ENCODE data around the gene OSBPL5.

DNA sequence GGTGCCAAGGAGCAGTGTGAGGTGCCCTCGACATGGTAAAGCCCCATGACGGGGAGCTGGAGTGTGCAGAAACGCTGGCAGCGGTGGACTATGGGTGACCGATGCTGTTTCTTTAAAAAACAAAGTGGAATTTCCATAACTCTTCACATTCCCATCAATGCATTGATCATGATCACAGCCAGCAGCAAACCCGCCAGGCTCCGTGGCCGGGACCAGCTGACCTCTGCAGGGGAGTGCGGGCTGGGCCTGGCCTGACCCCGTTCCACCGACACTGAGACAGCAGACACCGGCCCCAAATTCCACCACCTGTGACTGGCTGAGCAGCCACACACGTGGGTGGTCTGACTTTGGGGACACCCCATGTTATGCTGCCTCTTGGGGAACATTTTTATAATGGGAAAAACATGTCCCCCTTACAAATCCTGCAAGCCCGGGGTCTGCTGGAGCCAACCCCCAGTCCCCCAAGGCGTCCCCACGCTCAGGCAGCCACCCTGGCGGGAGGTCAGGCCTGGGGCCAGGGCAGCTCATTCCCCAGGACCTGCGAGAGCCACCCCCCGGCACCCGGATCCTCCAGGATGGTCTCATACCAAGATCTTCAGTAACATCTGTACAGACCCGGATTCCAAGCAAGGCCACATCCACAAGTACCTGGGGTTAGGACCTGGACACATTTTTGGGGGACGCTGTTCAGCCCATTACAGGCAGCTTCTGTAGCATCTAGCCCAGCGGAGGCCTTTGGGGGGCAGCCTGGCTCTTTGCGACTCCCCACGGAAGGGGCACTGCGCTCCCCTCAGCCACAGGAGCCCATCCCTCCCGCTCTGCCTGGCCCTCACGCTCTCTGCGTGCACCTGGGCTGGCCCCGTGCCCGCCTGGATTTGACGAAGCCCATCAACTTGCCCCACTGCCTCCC, 20.6 kb downstream of the OSBPL5 start:
- no peak for TF ChIP-seq PRDM4 (tag by site-specific recombination; IDR thresholded peaks at IDR 0.05)
- TF ChIP-seq, protein P1, sequence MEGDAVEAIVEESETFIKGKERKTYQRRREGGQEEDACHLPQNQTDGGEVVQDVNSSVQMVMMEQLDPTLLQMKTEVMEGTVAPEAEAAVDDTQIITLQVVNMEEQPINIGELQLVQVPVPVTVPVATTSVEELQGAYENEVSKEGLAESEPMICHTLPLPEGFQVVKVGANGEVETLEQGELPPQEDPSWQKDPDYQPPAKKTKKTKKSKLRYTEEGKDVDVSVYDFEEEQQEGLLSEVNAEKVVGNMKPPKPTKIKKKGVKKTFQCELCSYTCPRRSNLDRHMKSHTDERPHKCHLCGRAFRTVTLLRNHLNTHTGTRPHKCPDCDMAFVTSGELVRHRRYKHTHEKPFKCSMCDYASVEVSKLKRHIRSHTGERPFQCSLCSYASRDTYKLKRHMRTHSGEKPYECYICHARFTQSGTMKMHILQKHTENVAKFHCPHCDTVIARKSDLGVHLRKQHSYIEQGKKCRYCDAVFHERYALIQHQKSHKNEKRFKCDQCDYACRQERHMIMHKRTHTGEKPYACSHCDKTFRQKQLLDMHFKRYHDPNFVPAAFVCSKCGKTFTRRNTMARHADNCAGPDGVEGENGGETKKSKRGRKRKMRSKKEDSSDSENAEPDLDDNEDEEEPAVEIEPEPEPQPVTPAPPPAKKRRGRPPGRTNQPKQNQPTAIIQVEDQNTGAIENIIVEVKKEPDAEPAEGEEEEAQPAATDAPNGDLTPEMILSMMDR (tag by site-specific recombination; IDR thresholded peaks at IDR 0.05), result no peak
- no peak for TF ChIP-seq ZSCAN4 (tag by site-specific recombination; IDR thresholded peaks at IDR 0.05)
- TF ChIP-seq ZNF488 (tag by site-specific recombination; IDR thresholded peaks at IDR 0.05), result no peak
- no peak for TF ChIP-seq ZNF596 (tag by site-specific recombination; IDR thresholded peaks at IDR 0.05)
- no peak for TF ChIP-seq ZNF16 (tag by site-specific recombination; IDR thresholded peaks at IDR 0.05; ENCODE audit: low read depth)
- TF ChIP-seq ZNF521 (tag by site-specific recombination; IDR thresholded peaks at IDR 0.05), result no peak
- no peak for TF ChIP-seq SP3 (tag by site-specific recombination; IDR thresholded peaks at IDR 0.05)
- no peak for TF ChIP-seq ZNF670 (tag by site-specific recombination; IDR thresholded peaks at IDR 0.05; ENCODE audit: low read depth)
- TF ChIP-seq, protein P2, sequence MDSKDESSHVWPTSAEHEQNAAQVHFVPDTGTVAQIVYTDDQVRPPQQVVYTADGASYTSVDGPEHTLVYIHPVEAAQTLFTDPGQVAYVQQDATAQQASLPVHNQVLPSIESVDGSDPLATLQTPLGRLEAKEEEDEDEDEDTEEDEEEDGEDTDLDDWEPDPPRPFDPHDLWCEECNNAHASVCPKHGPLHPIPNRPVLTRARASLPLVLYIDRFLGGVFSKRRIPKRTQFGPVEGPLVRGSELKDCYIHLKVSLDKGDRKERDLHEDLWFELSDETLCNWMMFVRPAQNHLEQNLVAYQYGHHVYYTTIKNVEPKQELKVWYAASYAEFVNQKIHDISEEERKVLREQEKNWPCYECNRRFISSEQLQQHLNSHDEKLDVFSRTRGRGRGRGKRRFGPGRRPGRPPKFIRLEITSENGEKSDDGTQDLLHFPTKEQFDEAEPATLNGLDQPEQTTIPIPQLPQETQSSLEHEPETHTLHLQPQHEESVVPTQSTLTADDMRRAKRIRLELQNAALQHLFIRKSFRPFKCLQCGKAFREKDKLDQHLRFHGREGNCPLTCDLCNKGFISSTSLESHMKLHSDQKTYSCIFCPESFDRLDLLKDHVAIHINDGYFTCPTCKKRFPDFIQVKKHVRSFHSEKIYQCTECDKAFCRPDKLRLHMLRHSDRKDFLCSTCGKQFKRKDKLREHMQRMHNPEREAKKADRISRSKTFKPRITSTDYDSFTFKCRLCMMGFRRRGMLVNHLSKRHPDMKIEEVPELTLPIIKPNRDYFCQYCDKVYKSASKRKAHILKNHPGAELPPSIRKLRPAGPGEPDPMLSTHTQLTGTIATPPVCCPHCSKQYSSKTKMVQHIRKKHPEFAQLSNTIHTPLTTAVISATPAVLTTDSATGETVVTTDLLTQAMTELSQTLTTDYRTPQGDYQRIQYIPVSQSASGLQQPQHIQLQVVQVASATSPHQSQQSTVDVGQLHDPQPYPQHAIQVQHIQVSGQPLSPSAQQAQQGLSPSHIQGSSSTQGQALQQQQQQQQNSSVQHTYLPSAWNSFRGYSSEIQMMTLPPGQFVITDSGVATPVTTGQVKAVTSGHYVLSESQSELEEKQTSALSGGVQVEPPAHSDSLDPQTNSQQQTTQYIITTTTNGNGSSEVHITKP (tag by site-specific recombination; IDR thresholded peaks at IDR 0.05), result no peak
- no peak for TF ChIP-seq OSR2 (tag by site-specific recombination; IDR thresholded peaks at IDR 0.05)
- no peak for TF ChIP-seq MYNN (tag by site-specific recombination; IDR thresholded peaks at IDR 0.05; ENCODE audit: borderline replicate concordance)
- no peak for TF ChIP-seq ZNF174 (tag by site-specific recombination; IDR thresholded peaks at IDR 0.05)
- TF ChIP-seq OVOL3 (tag by site-specific recombination; IDR thresholded peaks at IDR 0.05), result no peak

Measured in HEK293 (cell line).